GM12865 (cell line): Measurements from ENCODE around the gene PLSCR3.

Experiments
- DNase-seq: peaks from one replicate; pipeline ENCODE4 v3.0.0; 2010; ENCODE audit warnings: low read depth
- H3K4me3 ChIP-seq: 2 replicates; pipeline ENCODE4 v1.5.1; 2011; ENCODE audit warnings: mild to moderate bottlenecking, low read depth, low read length, control low read depth
- TF ChIP-seq, protein P1 (sequence below): IDR thresholded peaks from 2 replicates; pipeline ENCODE4 v1.5.1; 2011; ENCODE audit warnings: low read length, control low read depth, low read depth, inconsistent platforms; ENCODE audit not compliant: insufficient read depth; ENCODE audit errors: missing control alignments

Gene PLSCR3

GRCh38 chr17:7394452-7395191, at the start of gene PLSCR3:
Gene PLSCR3 (minus strand): TSS chr17:7394525. CDS start chr17:7394110, 415 bp downstream.
- DNase-seq = peak; percentile 91
- peak within 1 kb of the TSS; percentile 97 for H3K4me3 ChIP-seq
- TF ChIP-seq, protein P1, sequence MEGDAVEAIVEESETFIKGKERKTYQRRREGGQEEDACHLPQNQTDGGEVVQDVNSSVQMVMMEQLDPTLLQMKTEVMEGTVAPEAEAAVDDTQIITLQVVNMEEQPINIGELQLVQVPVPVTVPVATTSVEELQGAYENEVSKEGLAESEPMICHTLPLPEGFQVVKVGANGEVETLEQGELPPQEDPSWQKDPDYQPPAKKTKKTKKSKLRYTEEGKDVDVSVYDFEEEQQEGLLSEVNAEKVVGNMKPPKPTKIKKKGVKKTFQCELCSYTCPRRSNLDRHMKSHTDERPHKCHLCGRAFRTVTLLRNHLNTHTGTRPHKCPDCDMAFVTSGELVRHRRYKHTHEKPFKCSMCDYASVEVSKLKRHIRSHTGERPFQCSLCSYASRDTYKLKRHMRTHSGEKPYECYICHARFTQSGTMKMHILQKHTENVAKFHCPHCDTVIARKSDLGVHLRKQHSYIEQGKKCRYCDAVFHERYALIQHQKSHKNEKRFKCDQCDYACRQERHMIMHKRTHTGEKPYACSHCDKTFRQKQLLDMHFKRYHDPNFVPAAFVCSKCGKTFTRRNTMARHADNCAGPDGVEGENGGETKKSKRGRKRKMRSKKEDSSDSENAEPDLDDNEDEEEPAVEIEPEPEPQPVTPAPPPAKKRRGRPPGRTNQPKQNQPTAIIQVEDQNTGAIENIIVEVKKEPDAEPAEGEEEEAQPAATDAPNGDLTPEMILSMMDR = peak; percentile 41

DNA sequence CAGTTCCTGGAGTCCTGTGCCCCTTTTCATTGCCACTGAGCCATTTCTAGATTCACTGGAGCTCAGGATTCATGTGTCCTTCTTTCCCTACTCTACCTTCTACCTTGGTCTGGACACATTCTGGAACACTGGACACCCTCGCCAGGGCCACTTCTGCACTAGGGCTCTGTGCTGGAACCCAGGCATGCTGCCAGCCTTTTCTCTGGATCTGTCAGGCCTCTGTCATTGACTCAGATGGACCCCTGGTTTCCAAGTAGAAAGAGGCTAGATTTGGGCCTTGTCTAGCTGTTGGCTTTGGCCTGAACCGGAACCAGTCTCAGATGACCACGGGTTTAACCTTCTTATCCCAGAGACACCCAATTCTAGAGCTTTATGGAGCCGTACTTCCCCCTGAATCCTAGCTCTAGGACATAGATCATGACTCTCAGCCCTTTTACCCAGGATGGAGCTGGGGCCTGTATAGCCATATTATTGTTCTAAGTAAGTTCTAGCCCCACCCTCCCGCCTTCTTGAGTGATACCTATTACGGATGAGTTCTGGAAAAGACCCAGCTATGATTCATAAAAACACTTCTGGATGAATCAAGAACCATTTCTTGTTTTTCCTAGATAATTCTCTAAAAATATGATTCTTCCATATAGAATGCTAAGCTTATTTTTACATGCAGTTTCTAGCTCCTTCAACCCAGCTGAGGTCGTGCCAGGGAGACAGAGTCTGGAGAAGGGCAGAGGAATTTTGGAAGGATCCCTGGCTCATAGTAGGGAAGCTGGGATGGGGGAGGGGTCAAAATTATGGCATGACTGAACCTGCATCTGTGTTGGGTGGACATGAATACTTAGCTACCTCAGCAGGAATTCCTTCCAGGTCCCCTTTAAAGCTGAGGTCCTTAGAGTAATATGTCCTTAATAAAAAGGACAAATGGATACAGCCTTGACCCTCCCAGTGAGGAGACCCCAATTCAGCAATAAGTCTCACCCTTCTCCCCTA, 49.5 kb upstream of the PLSCR3 start:
- H3K4me3 ChIP-seq = no peak overlapping the region
- TF ChIP-seq, protein P1 = no peak
- DNase-seq = no peak

DNA sequence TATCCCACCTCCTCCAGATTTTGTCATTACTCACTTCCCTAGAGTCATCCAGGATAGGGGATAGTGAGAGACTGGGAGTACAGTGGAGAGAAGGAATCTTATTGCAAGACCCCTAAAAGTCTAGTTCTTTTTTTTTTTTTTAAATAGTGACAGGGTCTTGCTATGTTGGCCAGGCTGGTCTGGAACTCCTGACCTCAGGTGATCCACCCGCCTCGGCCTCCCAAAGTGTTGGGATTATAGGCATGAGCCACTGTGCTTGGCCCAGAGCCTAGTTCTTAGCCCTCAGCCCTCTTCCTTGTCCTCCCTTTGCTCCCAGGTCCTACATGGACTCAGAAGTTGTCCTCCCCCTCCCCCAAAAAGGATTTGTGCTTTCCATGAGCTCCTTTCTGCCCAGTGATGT, 47.8 kb upstream of the PLSCR3 start:
- TF ChIP-seq, protein P1 = no peak
- DNase-seq = no peak
- H3K4me3 ChIP-seq = no peak overlapping the region

DNA sequence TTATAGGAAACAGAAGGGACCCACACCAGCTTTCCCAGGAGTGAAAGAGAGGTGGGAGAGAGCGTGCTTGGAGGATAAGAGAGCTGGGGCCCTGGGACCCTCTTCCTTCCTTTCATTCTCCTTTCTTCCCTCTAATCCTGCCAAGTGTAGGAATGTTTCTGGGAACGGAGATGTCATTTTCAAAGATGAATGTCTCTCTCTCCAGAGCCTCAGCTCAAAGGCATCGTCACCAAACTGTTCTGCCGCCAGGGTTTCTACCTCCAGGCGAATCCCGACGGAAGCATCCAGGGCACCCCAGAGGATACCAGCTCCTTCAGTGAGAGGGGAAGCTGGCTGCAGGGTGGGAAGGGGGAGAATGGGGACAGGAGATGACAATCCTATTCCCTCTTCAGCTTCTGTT, 46.9 kb upstream of the PLSCR3 start:
- peak overlapping the region; percentile 92 for H3K4me3 ChIP-seq
- no peak for DNase-seq
- TF ChIP-seq, protein P1 = no peak

DNA sequence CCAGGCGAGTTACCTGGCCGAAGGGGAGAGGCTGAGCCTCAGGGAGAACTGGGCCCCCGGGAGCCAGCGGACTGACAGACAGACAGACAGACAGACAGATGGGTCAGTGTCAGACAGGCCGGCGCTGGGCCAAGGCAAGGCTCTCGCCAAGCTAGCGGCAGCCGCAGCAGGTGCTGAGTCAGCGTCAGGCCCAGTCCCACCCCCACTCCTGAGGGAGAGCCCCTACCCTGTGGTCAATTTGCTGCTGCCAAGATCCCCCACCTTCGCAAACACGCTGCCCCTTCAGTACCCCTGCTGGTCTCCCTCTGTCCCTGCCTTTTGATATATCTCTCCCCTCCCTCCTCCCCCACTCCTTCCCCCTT, 46.5 kb upstream of the PLSCR3 start:
- DNase-seq = peak; percentile 51
- H3K4me3 ChIP-seq = peak overlapping the region; percentile 92
- TF ChIP-seq, protein P1 = no peak

GRCh38 chr17:7440113-7440833, 45.9 kb upstream of the PLSCR3 start:
- peak; percentile 58 for DNase-seq
- peak overlapping the region; percentile 92 for H3K4me3 ChIP-seq
- TF ChIP-seq, protein P1 = no peak
